HEK293 (cell line): Measurements from ENCODE around the gene LPIN1.

Source experiments
- CTCF ChIA-PET: fragments of 350-600 bp; formaldehyde crosslinking; extraction: SDS; loops from one replicate; lab custom pipeline; 2021; ENCODE audit warnings: antibody characterized with exemption; lab: Yijun Ruan, JAX
- POLR2A ChIA-PET: fragments of 300-600 bp; formaldehyde crosslinking; extraction: SDS; loops from one replicate; lab custom pipeline; 2020; ENCODE audit warnings: antibody characterized with exemption, inconsistent platforms; lab: Yijun Ruan, JAX
- H3K27ac ChIP-seq: fragments of 200-500 bp; sonication (Bioruptor generic); 2 replicates; pipeline ENCODE4 v1.5.1; 2014; ENCODE audit warnings: low read depth, low read length, control low read depth, inconsistent platforms; ENCODE audit errors: extremely low read depth
- H3K36me3 ChIP-seq, 2 experiments: fragments of 200-500 bp in 1 of 2; sonication (Bioruptor generic) in 1 of 2; 1 replicate in 1 of 2; 2 replicates in 1 of 2; pipeline ENCODE4 v1.5.1; 2014 to 2017; ENCODE audit warnings: inconsistent platforms in 2 of 2, low read length in 2 of 2; ENCODE audit not compliant: control insufficient read depth in 2 of 2, insufficient read depth in 1 of 2
- H3K4me1 ChIP-seq: fragments of 200-500 bp; sonication (Bioruptor generic); 2 replicates; pipeline ENCODE4 v1.5.1; 2014; ENCODE audit warnings: mild to moderate bottlenecking, low read length, inconsistent platforms; ENCODE audit not compliant: control insufficient read depth, insufficient read depth
- H3K4me3 ChIP-seq: 2 replicates; pipeline ENCODE4 v1.5.1; 2011; ENCODE audit warnings: low read depth, mild to moderate bottlenecking, control low read depth, low read length, moderate library complexity
- H3K9me3 ChIP-seq: fragments of 200-500 bp; sonication (Bioruptor generic); 2 replicates; pipeline ENCODE4 v1.5.1; 2014; ENCODE audit warnings: low read depth, low read length, inconsistent platforms; ENCODE audit not compliant: control insufficient read depth, insufficient read depth
- BCL11A ChIP-seq: fragments of 450-650 bp; formaldehyde crosslinking; IDR thresholded peaks from 2 replicates; pipeline ENCODE4 v1.5.1; 2016; ENCODE audit warnings: low read depth, missing biosample characterization, missing genetic modification characterization
- EGR2 ChIP-seq: fragments of 450-650 bp; formaldehyde crosslinking; IDR thresholded peaks from 2 replicates; pipeline ENCODE4 v1.5.1; 2016; ENCODE audit warnings: low read depth, missing biosample characterization, missing genetic modification characterization
- SCRT2 ChIP-seq: fragments of 450-650 bp; formaldehyde crosslinking; IDR thresholded peaks from 2 replicates; pipeline ENCODE4 v1.5.1; 2016; ENCODE audit warnings: missing biosample characterization, missing genetic modification characterization
- ZFHX2 ChIP-seq: fragments of 450-650 bp; formaldehyde crosslinking; conservative IDR thresholded peaks from 2 replicates; pipeline ENCODE4 v1.5.1; 2016; ENCODE audit warnings: missing biosample characterization, missing genetic modification characterization
- ZNF157 ChIP-seq: fragments of 450-650 bp; formaldehyde crosslinking; IDR thresholded peaks from 2 replicates; pipeline ENCODE4 v1.5.1; 2016; ENCODE audit warnings: missing biosample characterization, missing genetic modification characterization
- ZNF169 ChIP-seq: fragments of 450-650 bp; formaldehyde crosslinking; IDR thresholded peaks from 2 replicates; pipeline ENCODE4 v1.5.1; 2016; ENCODE audit warnings: missing biosample characterization, missing genetic modification characterization
- ZNF335 ChIP-seq: fragments of 450-650 bp; formaldehyde crosslinking; conservative IDR thresholded peaks from 2 replicates; pipeline ENCODE4 v1.5.1; 2016; ENCODE audit warnings: missing biosample characterization, missing genetic modification characterization
- ZNF341 ChIP-seq: fragments of 450-650 bp; formaldehyde crosslinking; IDR thresholded peaks from 2 replicates; pipeline ENCODE4; 2016; ENCODE audit warnings: low read depth, missing biosample characterization, missing genetic modification characterization
- ZNF404 ChIP-seq: fragments of 450-650 bp; formaldehyde crosslinking; IDR thresholded peaks from 2 replicates; pipeline ENCODE4 v1.5.1; 2017; ENCODE audit warnings: missing biosample characterization, missing genetic modification characterization
- ZNF473 ChIP-seq: fragments of 450-650 bp; formaldehyde crosslinking; IDR thresholded peaks from 2 replicates; pipeline ENCODE4 v1.5.1; 2017; ENCODE audit warnings: missing biosample characterization, missing genetic modification characterization
- ZNF501 ChIP-seq: fragments of 450-650 bp; formaldehyde crosslinking; IDR thresholded peaks from 2 replicates; pipeline ENCODE4 v1.5.1; 2016; ENCODE audit warnings: missing biosample characterization, missing genetic modification characterization
- ZNF585B ChIP-seq: fragments of 450-650 bp; formaldehyde crosslinking; IDR thresholded peaks from 2 replicates; pipeline ENCODE4 v1.5.1; 2016; ENCODE audit warnings: missing biosample characterization, missing genetic modification characterization
- ZNF629 ChIP-seq: fragments of 450-650 bp; formaldehyde crosslinking; IDR thresholded peaks from 2 replicates; pipeline ENCODE4 v1.5.1; 2017; ENCODE audit warnings: missing biosample characterization, missing genetic modification characterization
- ZNF837 ChIP-seq: fragments of 450-650 bp; formaldehyde crosslinking; IDR thresholded peaks from 2 replicates; pipeline ENCODE4 v1.5.1; 2016; ENCODE audit warnings: missing biosample characterization, missing genetic modification characterization
- ZNF843 ChIP-seq: fragments of 450-650 bp; formaldehyde crosslinking; IDR thresholded peaks from 2 replicates; pipeline ENCODE4 v1.5.1; 2016; ENCODE audit warnings: missing biosample characterization, missing genetic modification characterization
- ZXDB ChIP-seq: fragments of 450-650 bp; formaldehyde crosslinking; IDR thresholded peaks from 2 replicates; pipeline ENCODE4 v1.5.1; 2016; ENCODE audit warnings: missing biosample characterization, missing genetic modification characterization
- TF ChIP-seq, protein P1 (sequence below): fragments of 450-650 bp; formaldehyde crosslinking; conservative IDR thresholded peaks from 2 replicates; pipeline ENCODE4 v1.5.1; 2016; ENCODE audit warnings: low read depth, missing biosample characterization, missing genetic modification characterization

The LPIN1 gene

GRCh38 chr2:11705063-11705462, 41.4 kb upstream of the LPIN1 start:
- ChIA-PET POLR2A (no interaction called here), CTCF (interaction anchor here (0.6 to 1.5 kb wide), 3 partner anchors 12 to 1270 kb away, joined by 3 to 8 read pairs (median 4); no protein-coding TSS in a partner anchor)

DNA sequence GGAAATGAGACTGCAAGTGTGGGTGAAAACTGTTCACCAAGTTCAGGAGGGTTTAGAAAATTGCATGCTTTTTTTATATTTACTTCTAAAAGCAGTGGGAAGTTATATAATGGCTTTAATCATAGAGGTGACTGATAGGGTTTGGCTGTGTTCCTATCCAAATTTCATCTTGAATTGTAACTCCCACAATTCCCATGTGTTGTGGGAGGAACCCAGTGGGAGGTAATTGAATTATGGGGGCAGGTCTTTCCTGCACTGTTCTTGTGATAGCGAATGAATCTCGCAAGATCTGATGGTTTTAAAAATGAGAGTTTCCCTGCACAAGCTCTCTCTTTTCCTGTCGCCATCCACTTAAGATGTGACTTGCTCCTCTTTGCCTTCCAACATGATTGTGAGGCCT, 40.7 kb upstream of the LPIN1 start:
- CTCF ChIA-PET, result interaction anchor here (1.5 kb wide), 1 partner anchor 13 kb away, joined by 8 read pairs; no protein-coding TSS in a partner anchor
- Histone ChIP-seq H3K36me3 (no peaks in the 10 kb centered on the region), H3K9me3 (no peaks in the 10 kb centered on the region), H3K4me3 (no peak overlapping the region), H3K27ac (no peak overlapping the region), H3K4me1 (no peaks in the 10 kb centered on the region)
- TF ChIP-seq EGR2 (tag by site-specific recombination) (peak; percentile 71), ZFHX2 (tag by site-specific recombination) (peak; percentile 60), ZNF335 (no peak), ZNF473 (tag by site-specific recombination) (no peak)
- POLR2A ChIA-PET, result no interaction called here

More at GRCh38 chr2:11705063-11705462, 41.4 kb upstream of the LPIN1 start:
- Histone ChIP-seq H3K4me1 (no peaks in the 10 kb centered on the region), H3K27ac (no peak overlapping the region), H3K4me3 (no peak overlapping the region), H3K9me3 (no peaks in the 10 kb centered on the region), H3K36me3 (no peaks in the 10 kb centered on the region)
- TF ChIP-seq SCRT2, result peak; percentile 35; the same call in 1 of the 2 replicates
- TF ChIP-seq ZNF404 (tag by site-specific recombination), result no peak

- H3K4me1 ChIP-seq, result no peaks in the 10 kb centered on the region
- POLR2A ChIA-PET, result no interaction called here
- no peaks in the 10 kb centered on the region for H3K9me3 ChIP-seq
- no peaks in the 10 kb centered on the region for H3K36me3 ChIP-seq
- TF ChIP-seq ZNF629 (tag by site-specific recombination) (no peak), ZNF837 (no peak), ZNF585B (no peak), BCL11A (no peak), ZNF843 (tag by site-specific recombination) (no peak), ZNF341 (tag by site-specific recombination) (no peak), ZNF157 (tag by site-specific recombination) (no peak), ZNF501 (no peak), ZNF169 (no peak), ZXDB (tag by site-specific recombination) (no peak)
- TF ChIP-seq, protein P1, sequence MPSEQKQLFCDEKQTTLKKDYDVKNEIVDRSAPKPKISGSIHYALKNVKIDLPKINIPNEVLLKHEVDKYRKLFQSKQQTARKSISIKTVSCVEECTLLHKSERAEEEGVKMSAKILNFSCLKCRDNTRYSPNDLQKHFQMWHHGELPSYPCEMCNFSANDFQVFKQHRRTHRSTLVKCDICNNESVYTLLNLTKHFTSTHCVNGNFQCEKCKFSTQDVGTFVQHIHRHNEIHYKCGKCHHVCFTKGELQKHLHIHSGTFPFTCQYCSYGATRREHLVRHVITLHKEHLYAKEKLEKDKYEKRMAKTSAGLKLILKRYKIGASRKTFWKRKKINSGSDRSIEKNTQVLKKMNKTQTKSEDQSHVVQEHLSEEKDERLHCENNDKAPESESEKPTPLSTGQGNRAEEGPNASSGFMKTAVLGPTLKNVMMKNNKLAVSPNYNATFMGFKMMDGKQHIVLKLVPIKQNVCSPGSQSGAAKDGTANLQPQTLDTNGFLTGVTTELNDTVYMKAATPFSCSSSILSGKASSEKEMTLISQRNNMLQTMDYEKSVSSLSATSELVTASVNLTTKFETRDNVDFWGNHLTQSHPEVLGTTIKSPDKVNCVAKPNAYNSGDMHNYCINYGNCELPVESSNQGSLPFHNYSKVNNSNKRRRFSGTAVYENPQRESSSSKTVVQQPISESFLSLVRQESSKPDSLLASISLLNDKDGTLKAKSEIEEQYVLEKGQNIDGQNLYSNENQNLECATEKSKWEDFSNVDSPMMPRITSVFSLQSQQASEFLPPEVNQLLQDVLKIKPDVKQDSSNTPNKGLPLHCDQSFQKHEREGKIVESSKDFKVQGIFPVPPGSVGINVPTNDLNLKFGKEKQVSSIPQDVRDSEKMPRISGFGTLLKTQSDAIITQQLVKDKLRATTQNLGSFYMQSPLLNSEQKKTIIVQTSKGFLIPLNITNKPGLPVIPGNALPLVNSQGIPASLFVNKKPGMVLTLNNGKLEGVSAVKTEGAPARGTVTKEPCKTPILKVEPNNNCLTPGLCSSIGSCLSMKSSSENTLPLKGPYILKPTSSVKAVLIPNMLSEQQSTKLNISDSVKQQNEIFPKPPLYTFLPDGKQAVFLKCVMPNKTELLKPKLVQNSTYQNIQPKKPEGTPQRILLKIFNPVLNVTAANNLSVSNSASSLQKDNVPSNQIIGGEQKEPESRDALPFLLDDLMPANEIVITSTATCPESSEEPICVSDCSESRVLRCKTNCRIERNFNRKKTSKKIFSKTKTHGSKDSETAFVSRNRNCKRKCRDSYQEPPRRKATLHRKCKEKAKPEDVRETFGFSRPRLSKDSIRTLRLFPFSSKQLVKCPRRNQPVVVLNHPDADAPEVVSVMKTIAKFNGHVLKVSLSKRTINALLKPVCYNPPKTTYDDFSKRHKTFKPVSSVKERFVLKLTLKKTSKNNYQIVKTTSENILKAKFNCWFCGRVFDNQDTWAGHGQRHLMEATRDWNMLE (tag by site-specific recombination), result no peak
- TF ChIP-seq, all 188 proteins: peak for 0
- CTCF ChIA-PET, result interaction anchor here (1.1 to 1.7 kb wide), 3 partner anchors 15 to 71 kb away, joined by 4 to 6 read pairs (median 5); no protein-coding TSS in a partner anchor
- Histone ChIP-seq H3K27ac (no peak overlapping the region), H3K4me3 (no peak overlapping the region)
These were observed 38.3 kb upstream of the LPIN1 start for GRCh38 chr2:11708106-11708505.
